ENCODE data around the gene CFAP141.

CFAP141 gene

DNA sequence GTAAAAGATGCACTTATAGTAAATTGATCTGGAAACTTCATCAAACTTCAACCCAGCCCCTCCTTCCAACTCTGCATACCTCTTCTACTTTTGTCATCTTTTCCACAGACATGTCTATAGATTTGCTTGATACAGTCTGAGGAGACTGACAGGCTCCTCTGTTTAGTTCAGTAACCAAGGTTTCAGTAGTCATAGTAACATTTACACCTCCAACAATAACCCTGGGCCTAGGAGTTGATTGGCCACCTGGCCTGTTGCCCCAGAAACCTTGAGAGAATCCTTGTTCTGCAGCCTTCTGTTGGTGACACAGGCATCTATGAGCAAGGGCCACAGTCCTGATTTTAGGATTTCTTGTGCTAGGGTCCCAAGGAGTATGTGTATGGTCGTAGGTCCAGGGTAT, at the start of gene CFAP141:
Gene CFAP141 (minus strand): TSS at position 138 of the 400 bp plus-strand sequence. CDS start 26 bp downstream, at position 112.
- peaks cover 41% of the 10 kb centered on the region for H3K36me3 ChIP-seq (ENCODE audit: control insufficient read depth, low read length)
- H3K27ac ChIP-seq (ENCODE audit: low read depth, low read length): no peak within 1 kb of the TSS
- H3K4me2 ChIP-seq (ENCODE audit: low read length): no peak within 1 kb of the TSS
- H3K9me3 ChIP-seq (ENCODE audit: control insufficient read depth, insufficient read depth, low read length): no peaks in the 10 kb centered on the region
- H3K9me2 ChIP-seq (replicated peaks; ENCODE audit: control insufficient read depth, low read length): no peaks in the 10 kb centered on the region
- no peak within 1 kb of the TSS for H3K4me3 ChIP-seq (ENCODE audit: low read length)
- H3K27me3 ChIP-seq (ENCODE audit: control insufficient read depth, low read length): no peaks in the 10 kb centered on the region
- H3K4me1 ChIP-seq (ENCODE audit: control insufficient read depth, low read length): no peaks in the 10 kb centered on the region
- TF ChIP-seq, protein P1, sequence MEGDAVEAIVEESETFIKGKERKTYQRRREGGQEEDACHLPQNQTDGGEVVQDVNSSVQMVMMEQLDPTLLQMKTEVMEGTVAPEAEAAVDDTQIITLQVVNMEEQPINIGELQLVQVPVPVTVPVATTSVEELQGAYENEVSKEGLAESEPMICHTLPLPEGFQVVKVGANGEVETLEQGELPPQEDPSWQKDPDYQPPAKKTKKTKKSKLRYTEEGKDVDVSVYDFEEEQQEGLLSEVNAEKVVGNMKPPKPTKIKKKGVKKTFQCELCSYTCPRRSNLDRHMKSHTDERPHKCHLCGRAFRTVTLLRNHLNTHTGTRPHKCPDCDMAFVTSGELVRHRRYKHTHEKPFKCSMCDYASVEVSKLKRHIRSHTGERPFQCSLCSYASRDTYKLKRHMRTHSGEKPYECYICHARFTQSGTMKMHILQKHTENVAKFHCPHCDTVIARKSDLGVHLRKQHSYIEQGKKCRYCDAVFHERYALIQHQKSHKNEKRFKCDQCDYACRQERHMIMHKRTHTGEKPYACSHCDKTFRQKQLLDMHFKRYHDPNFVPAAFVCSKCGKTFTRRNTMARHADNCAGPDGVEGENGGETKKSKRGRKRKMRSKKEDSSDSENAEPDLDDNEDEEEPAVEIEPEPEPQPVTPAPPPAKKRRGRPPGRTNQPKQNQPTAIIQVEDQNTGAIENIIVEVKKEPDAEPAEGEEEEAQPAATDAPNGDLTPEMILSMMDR (IDR thresholded peaks at IDR 0.05; ENCODE audit: low read depth, low read length, poor library complexity, severe bottlenecking): no peak
- TF ChIP-seq EZH2phosphoT487 (IDR thresholded peaks at IDR 0.05; ENCODE audit: borderline replicate concordance, low read length): no peak
- H3F3A ChIP-seq (ENCODE audit: control insufficient read depth, insufficient read depth): peaks cover 26% of the 10 kb centered on the region; the same call in 1 of the 2 replicates
- H4K20me1 ChIP-seq (ENCODE audit: control insufficient read depth, insufficient read depth, low read depth, low read length): no peaks in the 10 kb centered on the region
- no peaks in the 10 kb centered on the region for H3K79me2 ChIP-seq (ENCODE audit: control insufficient read depth, low read length)

- H4K20me1 ChIP-seq (ENCODE audit: control insufficient read depth, insufficient read depth, low read depth, low read length): 0 out of 2 replicates have a peak, but pooled peaks cover 3% of the 10 kb centered on the region
Observed at GRCh38 chr1:154253671-154254070, 47.5 kb upstream of the CFAP141 start.

GRCh38 chr1:154241703-154242351, 35.7 kb upstream of the CFAP141 start:
- Histone ChIP-seq H3K4me2 (ENCODE audit: low read length) (no peak overlapping the region), H3K9me2 (replicated peaks; ENCODE audit: control insufficient read depth, low read length) (no peaks in the 10 kb centered on the region), H3K36me3 (ENCODE audit: control insufficient read depth, low read length) (peaks cover 98% of the 10 kb centered on the region), H3K9me3 (ENCODE audit: control insufficient read depth, insufficient read depth, low read length) (no peaks in the 10 kb centered on the region), H3K4me1 (ENCODE audit: control insufficient read depth, low read length) (no peaks in the 10 kb centered on the region), H4K20me1 (ENCODE audit: control insufficient read depth, insufficient read depth, low read depth, low read length) (peaks cover 7% of the 10 kb centered on the region; the same call in 1 of the 2 replicates), H3K4me3 (ENCODE audit: low read length) (no peak overlapping the region), H3K27ac (ENCODE audit: low read depth, low read length) (no peak overlapping the region), H3F3A (ENCODE audit: control insufficient read depth, insufficient read depth) (0 out of 2 replicates have a peak, but pooled peaks cover 7% of the 10 kb centered on the region), H3K27me3 (ENCODE audit: control insufficient read depth, low read length) (no peaks in the 10 kb centered on the region), H3K79me2 (ENCODE audit: control insufficient read depth, low read length) (peaks cover 74% of the 10 kb centered on the region)
- TF ChIP-seq, protein P1 (IDR thresholded peaks at IDR 0.05; ENCODE audit: low read depth, low read length, poor library complexity, severe bottlenecking): no peak
- TF ChIP-seq EZH2phosphoT487 (IDR thresholded peaks at IDR 0.05; ENCODE audit: borderline replicate concordance, low read length): no peak

More at GRCh38 chr1:154253671-154254070, 47.5 kb upstream of the CFAP141 start:
- Histone ChIP-seq H3K4me2 (ENCODE audit: low read length) (no peak overlapping the region), H3K27me3 (ENCODE audit: control insufficient read depth, low read length) (no peaks in the 10 kb centered on the region), H3K4me3 (ENCODE audit: low read length) (no peak overlapping the region), H3F3A (ENCODE audit: control insufficient read depth, insufficient read depth) (no peaks in the 10 kb centered on the region; the same call in 1 of the 2 replicates), H3K4me1 (ENCODE audit: control insufficient read depth, low read length) (no peaks in the 10 kb centered on the region), H3K9me3 (ENCODE audit: control insufficient read depth, insufficient read depth, low read length) (no peaks in the 10 kb centered on the region), H3K9me2 (replicated peaks; ENCODE audit: control insufficient read depth, low read length) (no peaks in the 10 kb centered on the region), H3K27ac (ENCODE audit: low read depth, low read length) (no peak overlapping the region), H3K79me2 (ENCODE audit: control insufficient read depth, low read length) (no peaks in the 10 kb centered on the region), H3K36me3 (ENCODE audit: control insufficient read depth, low read length) (peaks cover 98% of the 10 kb centered on the region)
- no peak for TF ChIP-seq EZH2phosphoT487 (IDR thresholded peaks at IDR 0.05; ENCODE audit: borderline replicate concordance, low read length)
- TF ChIP-seq, protein P1 (IDR thresholded peaks at IDR 0.05; ENCODE audit: low read depth, low read length, poor library complexity, severe bottlenecking): no peak
